SKM-1 (cell line): ENCODE data around the gene KCNAB2.

Experiments used
- DNase-seq: peaks from one replicate; lab custom pipeline; 2025; ENCODE audit not compliant: unreplicated experiment; lab: John Stamatoyannopoulos, UW

Gene KCNAB2

GRCh38 chr1:6144175-6144574 is 98.5 kb downstream of the KCNAB2 start:
- no peak for DNase-seq

DNA sequence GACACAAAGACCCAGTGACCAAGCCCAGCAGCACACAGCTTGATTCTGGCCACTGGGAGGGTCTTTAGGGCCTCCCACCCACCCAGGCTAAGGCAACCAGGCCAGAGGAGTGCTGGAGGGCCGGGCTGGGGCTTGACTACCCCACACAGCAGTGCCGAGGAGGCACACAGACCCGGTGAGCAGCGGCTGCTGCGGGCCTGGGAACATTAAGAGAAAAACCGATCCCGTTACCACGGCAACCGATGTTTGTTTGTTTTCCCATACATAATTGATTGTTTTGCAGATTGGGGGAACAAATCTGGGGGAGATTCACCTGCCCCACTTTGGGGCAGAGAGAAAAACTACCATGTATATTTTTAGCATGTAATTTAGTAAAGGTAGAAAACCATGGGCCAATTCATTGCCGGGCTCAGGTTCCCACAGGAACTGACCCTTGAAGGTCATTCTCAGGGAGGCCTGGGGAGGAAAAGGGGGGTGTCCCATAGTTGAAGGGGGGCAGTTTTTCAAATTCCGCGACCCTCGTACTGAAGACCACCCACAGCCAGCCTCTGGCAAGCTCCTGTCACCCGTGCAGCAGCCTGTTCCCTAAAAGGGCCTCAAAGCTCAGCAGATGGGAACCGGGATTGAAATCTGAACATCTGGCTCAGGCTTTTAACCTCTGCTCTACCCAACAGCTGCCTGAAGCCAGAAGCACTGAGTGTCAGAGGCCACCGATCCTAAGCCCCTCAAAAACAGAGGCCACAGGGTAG is 99.1 kb downstream of the KCNAB2 start:
- DNase-seq: no peak

GRCh38 chr1:6145396-6145750 is 99.7 kb downstream of the KCNAB2 start:
- no peak for DNase-seq

- no peak for DNase-seq
Observed at GRCh38 chr1:6145864-6146410, 100.2 kb downstream of the KCNAB2 start.

DNA sequence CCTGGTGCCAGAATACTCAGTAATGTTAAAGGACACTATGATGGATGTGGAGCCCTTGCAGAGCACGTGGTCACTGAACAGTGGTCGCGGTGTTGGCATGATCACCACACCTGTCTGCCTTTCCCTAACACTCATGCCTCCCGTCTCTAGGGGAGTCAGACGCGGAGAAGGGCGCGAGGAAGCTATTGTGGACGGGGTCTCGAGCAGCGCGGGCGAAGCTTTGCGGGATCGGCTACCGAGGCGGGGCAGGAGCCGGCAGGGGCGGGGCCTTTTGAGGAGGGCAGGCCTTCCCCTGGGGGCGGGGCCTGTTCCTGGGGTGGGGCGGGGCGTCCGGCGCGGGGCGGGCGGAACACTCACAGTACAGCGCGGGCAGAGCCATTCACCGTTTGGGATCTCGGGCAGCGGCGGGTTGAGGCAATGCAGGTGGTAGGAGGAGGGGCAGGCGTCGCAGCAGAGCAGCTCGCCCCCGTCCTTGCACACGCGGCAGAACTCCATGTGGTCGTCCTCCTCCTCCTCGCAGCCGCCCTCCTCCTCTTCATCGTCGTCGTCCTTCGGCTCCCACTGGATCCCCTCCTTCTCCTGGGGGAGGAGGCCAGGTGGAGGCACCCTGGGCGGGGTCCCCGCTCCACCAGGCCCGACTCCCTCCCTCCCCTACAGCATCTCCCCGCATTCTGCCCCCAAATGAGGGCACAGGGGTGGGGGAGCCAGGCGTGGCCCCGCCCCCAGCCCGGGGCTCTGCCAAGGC is 103.0 kb downstream of the KCNAB2 start:
- no peak for DNase-seq

DNA sequence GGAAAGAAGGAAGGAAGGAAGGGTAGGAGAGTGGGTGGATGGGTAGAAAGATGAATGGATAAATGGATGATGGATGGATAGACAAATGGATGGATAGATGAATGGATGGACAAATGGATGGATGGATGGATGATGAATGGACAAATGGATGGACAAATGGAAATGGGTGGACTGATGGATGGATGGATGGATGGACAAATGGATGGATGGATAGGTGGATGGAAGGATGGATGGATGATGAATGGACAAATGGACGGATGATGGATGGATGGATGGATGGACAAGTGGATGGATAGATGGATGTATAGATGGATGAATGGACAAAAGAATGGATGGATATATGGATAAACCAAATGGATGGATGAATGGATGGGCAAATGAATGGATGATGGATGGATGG is 103.9 kb downstream of the KCNAB2 start:
- no peak for DNase-seq

GRCh38 chr1:6150006-6150938 is 104.6 kb downstream of the KCNAB2 start:
- DNase-seq: no peak
